Thyroid gland (tissue), 4 donors: ENCODE data around the gene PLB1. TPM values are rescaled to one million over a fixed set of nuclear protein-coding genes. Genes with fewer than 3 reads are reported as not detected.

Experiments used
- DNase-seq, 2 donors: peaks; one replicate each; pipeline ENCODE4 v3.0.0-alpha.2; 2019
- H3K27ac ChIP-seq, 3 donors: fragments of 200-600 bp; sonication (generic); 1 replicate in 2 of 3; 2 replicates in 1 of 3; pipeline ENCODE4 v1.5.1; 2016 to 2019; ENCODE audit warnings: mild to moderate bottlenecking in 1 of 3, moderate library complexity in 1 of 3
- H3K27me3 ChIP-seq: fragments of 200-600 bp; sonication (generic); one replicate; pipeline ENCODE4 v1.5.1; 2019
- H3K36me3 ChIP-seq, 2 donors: fragments of 200-600 bp; sonication (generic); one replicate each; pipeline ENCODE4 v1.5.1; 2016 to 2019
- H3K4me1 ChIP-seq, 2 donors: fragments of 200-600 bp; sonication (generic); one replicate each; pipeline ENCODE4 v1.5.1; 2017 to 2019
- H3K4me3 ChIP-seq, 3 donors: fragments of 200-600 bp; sonication (generic); replicated peaks in 1 of 3; 1 replicate in 2 of 3; 2 replicates in 1 of 3; pipeline ENCODE4 v1.5.1; 2016; ENCODE audit warnings: mild to moderate bottlenecking in 1 of 3
- H3K9me3 ChIP-seq: fragments of 200-600 bp; sonication (generic); one replicate; pipeline ENCODE4 v1.5.1; 2017
- POLR2A ChIP-seq, 2 donors: fragments of 450-650 bp; IDR thresholded peaks; one replicate each; pipeline ENCODE4 v1.6.1; 2017; ENCODE audit warnings: antibody characterized with exemption in 2 of 2, mild to moderate bottlenecking in 2 of 2, moderate library complexity in 1 of 2
- WGBS, 2 donors: methylation state at CpG; one replicate each; pipeline ENCODE4 v1.1.5; 2017; 5-methylcytosine and 5-hydroxymethylcytosine counted together
- intact Hi-C: fragments of 100-400 bp; cut with DNase I; formaldehyde crosslinking; loops from one replicate; pipeline ENCODE4 v1.15.1; 2023
- total RNA-seq, 4 donors: library from RNA; depleted of rRNA; stranded (reverse); fragments of >200 nt; gene quantifications; one replicate each; pipeline ENCODE4 v1.2.3, GENCODE V29; 2016
- TF ChIP-seq, protein P1 (sequence below), 6 experiments: fragments of 200-600 bp in 3 of 6; fragments of 450-650 bp in 3 of 6; sonication (generic) in 3 of 6; IDR thresholded peaks; one replicate each; pipeline ENCODE4 v1.5.1; 2016 to 2019; ENCODE audit warnings: antibody characterized with exemption in 6 of 6, mild to moderate bottlenecking in 2 of 6, inconsistent platforms in 1 of 6, moderate library complexity in 1 of 6

PLB1 gene
- total RNA-seq, 4 donors from 2014 or later, result 1.2 to 3.3 (median 1.8) TPM

DNA sequence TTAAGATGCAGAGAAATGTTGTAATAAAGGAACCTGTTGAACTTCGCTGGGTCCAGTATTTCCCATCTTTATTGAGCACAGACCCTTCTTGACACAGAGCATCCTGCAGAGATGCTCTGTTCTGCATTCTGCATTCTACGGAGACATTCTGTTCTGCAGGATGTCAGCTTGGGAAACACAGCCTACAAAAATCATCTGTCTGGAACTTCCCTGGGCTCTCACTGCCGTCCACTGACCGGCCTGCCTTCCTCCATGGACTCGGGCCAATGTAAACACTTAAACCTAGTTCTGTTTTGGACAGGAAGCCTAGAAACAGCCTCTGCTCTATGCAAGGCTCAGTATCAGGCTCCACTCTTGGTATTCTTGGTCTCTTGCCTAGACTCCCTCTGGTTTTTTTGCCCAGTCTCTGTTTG lies 165.7 kb downstream of the PLB1 start:
- Histone ChIP-seq H3K4me3 (no peak overlapping the region), H3K9me3 (no peaks in the 10 kb centered on the region), H3K27me3 (no peaks in the 10 kb centered on the region), H3K4me1 (peaks cover 28 to 48% of the 10 kb centered on the region in 2 donors), H3K27ac (peak overlapping the region; percentile 71 to 80 (median 71)), H3K36me3 (no peaks in the 10 kb centered on the region)
- intact Hi-C loops, result loop anchor here (10.0 kb wide), 2 partner anchors 53 to 67 kb away; no protein-coding TSS in a partner anchor
- WGBS, 2 donors, result 19 to 26% methylated on average over 5 of the region's 5 CpGs
- TF ChIP-seq, protein P1, sequence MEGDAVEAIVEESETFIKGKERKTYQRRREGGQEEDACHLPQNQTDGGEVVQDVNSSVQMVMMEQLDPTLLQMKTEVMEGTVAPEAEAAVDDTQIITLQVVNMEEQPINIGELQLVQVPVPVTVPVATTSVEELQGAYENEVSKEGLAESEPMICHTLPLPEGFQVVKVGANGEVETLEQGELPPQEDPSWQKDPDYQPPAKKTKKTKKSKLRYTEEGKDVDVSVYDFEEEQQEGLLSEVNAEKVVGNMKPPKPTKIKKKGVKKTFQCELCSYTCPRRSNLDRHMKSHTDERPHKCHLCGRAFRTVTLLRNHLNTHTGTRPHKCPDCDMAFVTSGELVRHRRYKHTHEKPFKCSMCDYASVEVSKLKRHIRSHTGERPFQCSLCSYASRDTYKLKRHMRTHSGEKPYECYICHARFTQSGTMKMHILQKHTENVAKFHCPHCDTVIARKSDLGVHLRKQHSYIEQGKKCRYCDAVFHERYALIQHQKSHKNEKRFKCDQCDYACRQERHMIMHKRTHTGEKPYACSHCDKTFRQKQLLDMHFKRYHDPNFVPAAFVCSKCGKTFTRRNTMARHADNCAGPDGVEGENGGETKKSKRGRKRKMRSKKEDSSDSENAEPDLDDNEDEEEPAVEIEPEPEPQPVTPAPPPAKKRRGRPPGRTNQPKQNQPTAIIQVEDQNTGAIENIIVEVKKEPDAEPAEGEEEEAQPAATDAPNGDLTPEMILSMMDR (IDR thresholded peaks at IDR 0.05), result no peak
- no peak for TF ChIP-seq POLR2A (IDR thresholded peaks at IDR 0.05)
- DNase-seq, result peak; percentile 81 to 87

DNA sequence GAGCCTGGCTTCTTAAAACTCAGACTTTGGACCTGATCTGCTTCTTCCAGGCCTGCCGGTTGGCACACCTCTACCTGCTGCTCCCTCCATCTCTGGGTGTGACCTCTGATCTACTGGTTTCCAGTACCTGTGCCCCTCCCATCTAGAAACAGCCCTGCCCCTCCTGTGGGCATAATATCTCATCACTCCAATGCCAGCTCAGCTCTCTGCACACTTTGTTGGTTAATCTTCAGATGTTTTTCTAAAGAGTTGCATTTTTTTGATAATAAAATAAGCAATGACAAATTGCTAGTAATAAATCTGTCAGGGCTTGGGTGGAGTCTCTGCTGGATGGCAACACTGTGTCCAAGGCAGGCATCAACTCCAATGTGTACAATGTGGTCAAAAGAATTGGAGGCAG lies 166.2 kb downstream of the PLB1 start:
- peak in 1 of 2 donors; percentile 17 for DNase-seq
- H3K36me3 ChIP-seq, result no peaks in the 10 kb centered on the region
- no peaks in the 10 kb centered on the region for H3K27me3 ChIP-seq
- 57 to 66% methylated on average over 1 of the region's 1 CpG for WGBS, 2 donors
- no peaks in the 10 kb centered on the region for H3K9me3 ChIP-seq
- H3K27ac ChIP-seq, result peak overlapping the region; percentile 71 to 80 (median 71)
- intact Hi-C loops, result loop anchor here (10.0 kb wide), 2 partner anchors 53 to 67 kb away; no protein-coding TSS in a partner anchor
- H3K4me1 ChIP-seq, result peaks cover 28 to 48% of the 10 kb centered on the region in 2 donors
- H3K4me3 ChIP-seq, result no peak overlapping the region
- TF ChIP-seq, protein P1 (IDR thresholded peaks at IDR 0.05), result no peak
- TF ChIP-seq POLR2A (IDR thresholded peaks at IDR 0.05), result no peak

DNA sequence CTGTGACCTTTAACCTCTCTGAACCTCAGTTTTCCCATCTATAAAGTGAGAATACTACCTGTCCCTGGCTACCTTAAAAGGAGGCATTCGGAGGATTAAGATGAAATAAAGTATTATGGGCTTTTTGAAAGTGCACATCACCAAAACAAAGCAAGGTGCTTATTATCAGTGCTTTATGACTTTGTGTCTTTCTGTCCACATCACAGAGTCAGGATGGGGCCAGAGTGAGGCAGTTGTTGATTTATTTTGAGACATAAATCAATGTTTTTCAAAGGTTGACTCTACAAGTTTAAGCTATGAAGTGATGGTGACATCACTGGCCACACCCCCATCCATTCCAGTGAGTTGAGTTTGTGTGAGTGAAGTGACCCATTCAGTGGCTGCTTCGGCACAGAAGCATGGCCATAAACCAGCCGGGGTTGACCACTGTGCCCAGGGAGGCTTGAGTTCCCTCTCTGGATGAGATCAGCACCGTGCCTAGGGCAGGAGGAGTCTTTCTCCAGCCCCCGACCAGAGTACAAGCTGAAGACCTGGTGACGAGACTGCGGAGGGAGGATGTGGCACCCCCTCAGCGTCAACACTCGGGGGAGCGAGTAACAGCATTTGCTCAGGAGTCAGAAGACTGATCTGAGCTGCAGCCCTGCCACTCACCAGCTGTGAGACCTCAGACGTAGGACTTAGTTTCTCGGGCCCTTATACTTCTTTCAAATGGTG lies 166.8 kb downstream of the PLB1 start:
- no peak overlapping the region for H3K4me3 ChIP-seq
- H3K9me3 ChIP-seq, result no peaks in the 10 kb centered on the region
- H3K27me3 ChIP-seq, result no peaks in the 10 kb centered on the region
- TF ChIP-seq, protein P1 (IDR thresholded peaks at IDR 0.05), result no peak
- peak in 1 of 2 donors; percentile 41 for TF ChIP-seq POLR2A (IDR thresholded peaks at IDR 0.05)
- peaks cover 28 to 48% of the 10 kb centered on the region in 2 donors for H3K4me1 ChIP-seq
- H3K36me3 ChIP-seq, result no peaks in the 10 kb centered on the region
- H3K27ac ChIP-seq, result peak overlapping the region; percentile 71 to 80 (median 71)
- DNase-seq, result peak; percentile 78 to 83
- WGBS, 2 donors, result 78 to 80% methylated on average over 10 to 12 of the region's 12 CpGs
- intact Hi-C loops, result loop anchor here (10.0 kb wide), 2 partner anchors 52 to 68 kb away; no protein-coding TSS in a partner anchor

DNA sequence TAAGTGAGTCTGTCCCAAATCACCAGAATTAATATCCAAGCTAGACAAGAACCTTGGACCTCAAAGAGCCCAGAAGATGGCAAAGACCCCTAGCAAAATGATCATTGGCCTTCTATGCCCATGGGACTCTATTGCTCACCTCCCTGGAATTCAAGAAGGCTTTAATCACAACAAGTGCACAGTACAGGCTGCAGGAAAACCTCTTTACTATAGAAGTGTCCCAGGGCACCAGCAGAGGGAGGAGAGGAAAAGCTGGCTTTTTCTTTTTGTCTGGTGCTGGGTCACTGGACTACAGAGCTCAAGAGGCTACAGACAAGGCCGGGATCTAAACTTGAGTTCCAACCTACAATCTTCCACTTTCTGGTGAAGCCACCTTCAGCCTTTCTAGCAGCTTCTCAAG lies 167.5 kb downstream of the PLB1 start:
- no peaks in the 10 kb centered on the region for H3K27me3 ChIP-seq
- H3K4me3 ChIP-seq, result no peak overlapping the region
- H3K4me1 ChIP-seq, result peaks cover 28 to 48% of the 10 kb centered on the region in 2 donors
- peak; percentile 50 to 51 for DNase-seq
- TF ChIP-seq POLR2A (IDR thresholded peaks at IDR 0.05), result no peak
- TF ChIP-seq, protein P1 (IDR thresholded peaks at IDR 0.05), result peak in 4 of 6 experiments; percentile 39 to 61 (median 43)
- intact Hi-C loops, result loop anchor here (10.0 kb wide), 2 partner anchors 51 to 69 kb away; no protein-coding TSS in a partner anchor
- no peaks in the 10 kb centered on the region for H3K36me3 ChIP-seq
- peak overlapping the region; percentile 52 to 71 (median 71) for H3K27ac ChIP-seq
- no peaks in the 10 kb centered on the region for H3K9me3 ChIP-seq
- 36 to 39% methylated on average over 1 of the region's 1 CpG for WGBS, 2 donors
